Sigmoid colon (tissue), 4 donors: ENCODE results near the gene SEC16A.

Source experiments
- CTCF ChIP-seq, 4 experiments: fragments of 450-650 bp in 3 of 4; fragments of 200-600 bp in 1 of 4; IDR thresholded peaks; one replicate each; pipeline ENCODE4 v1.5.1; 2016 to 2019; ENCODE audit warnings: antibody characterized with exemption in 4 of 4, mild to moderate bottlenecking in 3 of 4, moderate library complexity in 2 of 4
- EP300 ChIP-seq, 4 donors: sonication (generic); formaldehyde crosslinking; IDR thresholded peaks; one replicate each; pipeline ENCODE4 v1.6.1; 2017; ENCODE audit warnings: antibody characterized with exemption in 4 of 4

GRCh38 chr9:136429683-136430491 is 53.0 kb downstream of the SEC16A start:
- no peak for TF ChIP-seq CTCF (IDR thresholded peaks at IDR 0.05)
- no peak for TF ChIP-seq EP300 (IDR thresholded peaks at IDR 0.05)
